OCI-LY7 (cell line): Measurements from ENCODE around the gene ARHGEF1. TPM values are rescaled to one million over a fixed set of nuclear protein-coding genes. Genes with fewer than 3 reads are reported as not detected.
A peak's percentile ranks its signal among the peaks of the same experiment; 100 is the strongest.

Source experiments
- BruUV-seq: library from RNA; stranded (reverse); fragments of 400-500 nt; replicated peaks from 2 replicates; lab custom pipeline; 2021; lab: Mats Ljungman, UMichigan
- CTCF ChIA-PET: fragments of 300-600 bp; sonication (Branson Sonifier 250); formaldehyde crosslinking; loops from one replicate; lab custom pipeline; 2022; ENCODE audit warnings: antibody characterized with exemption; ENCODE audit not compliant: unreplicated experiment; lab: Charles Lee
- POLR2A ChIA-PET: fragments of 300-600 bp; sonication (Branson Sonifier 250); formaldehyde crosslinking; loops from one replicate; lab custom pipeline; 2022; ENCODE audit warnings: antibody characterized with exemption; lab: Charles Lee
- DNase-seq: peaks from one replicate; pipeline ENCODE4 v3.0.0-alpha.2; 2015; ENCODE audit warnings: low spot score
- H2AFZ ChIP-seq: fragments of 200-600 bp; sonication (generic), shearing (Covaris generic); 2 replicates; pipeline ENCODE4 v1.6.1; 2014; ENCODE audit warnings: mild to moderate bottlenecking, antibody characterized with exemption, low read length, moderate library complexity
- H3K27ac ChIP-seq: fragments of 200-600 bp; sonication (generic); 2 replicates; pipeline ENCODE4 v1.5.1; 2014; ENCODE audit warnings: mixed run types, low read depth, mild to moderate bottlenecking, moderate library complexity, low read length, inconsistent platforms; ENCODE audit not compliant: poor library complexity, severe bottlenecking
- H3K36me3 ChIP-seq: fragments of 200-600 bp; sonication (generic); 2 replicates; pipeline ENCODE4 v1.6.1; 2014; ENCODE audit warnings: mild to moderate bottlenecking, antibody characterized with exemption, low read length, moderate library complexity, mixed read lengths; ENCODE audit not compliant: insufficient read depth
- H3K4me1 ChIP-seq: fragments of 200-600 bp; sonication (generic); 2 replicates; pipeline ENCODE4 v1.5.1; 2014; ENCODE audit warnings: mild to moderate bottlenecking, low read length; ENCODE audit not compliant: insufficient read depth, poor library complexity, severe bottlenecking
- H3K4me2 ChIP-seq: fragments of 200-600 bp; sonication (generic); 2 replicates; pipeline ENCODE4 v1.6.1; 2014; ENCODE audit warnings: mild to moderate bottlenecking, low read length
- H3K4me3 ChIP-seq: fragments of 200-600 bp; sonication (generic); 2 replicates; pipeline ENCODE4 v1.5.1; 2014; ENCODE audit warnings: mild to moderate bottlenecking, low read depth, low read length; ENCODE audit not compliant: poor library complexity, severe bottlenecking
- H3K79me2 ChIP-seq: fragments of 200-600 bp; sonication (generic); 2 replicates; pipeline ENCODE4 v1.6.1; 2016; ENCODE audit warnings: low read depth, mild to moderate bottlenecking, low read length, moderate library complexity, mixed read lengths; ENCODE audit not compliant: insufficient read depth
- H3K9me2 ChIP-seq: fragments of 200-600 bp; sonication (generic); 2 replicates; pipeline ENCODE4 v1.6.1; 2016; ENCODE audit warnings: mild to moderate bottlenecking, low read length, mixed read lengths; ENCODE audit not compliant: insufficient read depth
- H3K9me3 ChIP-seq: fragments of 200-600 bp; sonication (generic); 2 replicates; pipeline ENCODE4 v1.6.1; 2014; ENCODE audit warnings: mild to moderate bottlenecking, mixed run types, low read length, mixed read lengths
- H4K20me1 ChIP-seq: fragments of 200-600 bp; sonication (generic); 2 replicates; pipeline ENCODE4 v1.6.1; 2014; ENCODE audit warnings: mild to moderate bottlenecking, antibody characterized with exemption, low read length, moderate library complexity, mixed read lengths; ENCODE audit not compliant: insufficient read depth
- EZH2phosphoT487 ChIP-seq: fragments of 200-600 bp; sonication (generic); IDR thresholded peaks from 2 replicates; pipeline ENCODE4 v1.6.1; 2018; ENCODE audit warnings: low read depth, borderline replicate concordance, mild to moderate bottlenecking, mixed run types, antibody characterized with exemption, low read length, moderate library complexity, mixed read lengths
- intact Hi-C: fragments of 100-400 bp; cut with micrococcal nuclease; formaldehyde crosslinking; loops from one replicate; pipeline ENCODE4 v1.10.0; 2022; ENCODE audit not compliant: unreplicated experiment
- total RNA-seq, 2 experiments: library from RNA; depleted of rRNA in 1 of 2; stranded (reverse); fragments of >200 nt in 1 of 2; shearing (Covaris generic) in 1 of 2; gene quantifications; 2 replicates each; pipeline ENCODE4 v1.2.3, GENCODE V29; 2014 to 2022
- TF ChIP-seq, protein P1 (sequence below): fragments of 200-600 bp; sonication (generic); conservative IDR thresholded peaks from 2 replicates; pipeline ENCODE4 v1.5.1; 2014; ENCODE audit warnings: mild to moderate bottlenecking, antibody characterized with exemption, low read length, moderate library complexity, mixed read lengths

The ARHGEF1 gene
- total RNA-seq, 2 experiments from 2014 or later: 96.9 to 297 TPM

DNA sequence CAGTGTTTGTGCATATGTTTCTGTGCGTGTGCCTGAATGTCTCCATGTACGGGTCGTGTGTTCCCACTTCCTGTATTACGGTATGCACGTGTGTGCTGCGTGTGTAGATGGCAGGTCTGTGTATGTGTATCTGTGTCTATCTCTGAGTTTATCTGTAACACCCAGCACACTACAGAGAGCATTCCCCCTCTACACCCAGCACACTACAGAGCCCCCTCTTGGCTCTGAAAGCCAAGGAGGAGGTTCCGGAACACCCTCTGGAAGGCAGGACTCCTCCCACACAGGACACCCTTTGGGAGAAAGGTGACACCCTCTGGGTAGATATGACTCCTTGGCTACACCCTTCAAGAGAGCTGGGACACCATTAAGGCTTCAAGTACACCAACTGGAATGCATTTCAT is 47.3 kb downstream of the ARHGEF1 start:
- intact Hi-C loops: no loop called here
- no peaks in the 10 kb centered on the region for H3K9me2 ChIP-seq
- peaks cover 75% of the 10 kb centered on the region for H3K4me1 ChIP-seq
- TF ChIP-seq, protein P1, sequence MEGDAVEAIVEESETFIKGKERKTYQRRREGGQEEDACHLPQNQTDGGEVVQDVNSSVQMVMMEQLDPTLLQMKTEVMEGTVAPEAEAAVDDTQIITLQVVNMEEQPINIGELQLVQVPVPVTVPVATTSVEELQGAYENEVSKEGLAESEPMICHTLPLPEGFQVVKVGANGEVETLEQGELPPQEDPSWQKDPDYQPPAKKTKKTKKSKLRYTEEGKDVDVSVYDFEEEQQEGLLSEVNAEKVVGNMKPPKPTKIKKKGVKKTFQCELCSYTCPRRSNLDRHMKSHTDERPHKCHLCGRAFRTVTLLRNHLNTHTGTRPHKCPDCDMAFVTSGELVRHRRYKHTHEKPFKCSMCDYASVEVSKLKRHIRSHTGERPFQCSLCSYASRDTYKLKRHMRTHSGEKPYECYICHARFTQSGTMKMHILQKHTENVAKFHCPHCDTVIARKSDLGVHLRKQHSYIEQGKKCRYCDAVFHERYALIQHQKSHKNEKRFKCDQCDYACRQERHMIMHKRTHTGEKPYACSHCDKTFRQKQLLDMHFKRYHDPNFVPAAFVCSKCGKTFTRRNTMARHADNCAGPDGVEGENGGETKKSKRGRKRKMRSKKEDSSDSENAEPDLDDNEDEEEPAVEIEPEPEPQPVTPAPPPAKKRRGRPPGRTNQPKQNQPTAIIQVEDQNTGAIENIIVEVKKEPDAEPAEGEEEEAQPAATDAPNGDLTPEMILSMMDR: no peak
- TF ChIP-seq EZH2phosphoT487: no peak
- ChIA-PET CTCF (no interaction called here), POLR2A (interaction anchor here (2.7 kb wide), 1 partner anchor 16 kb away, joined by 13 read pairs; no protein-coding TSS in a partner anchor)
- no peaks in the 10 kb centered on the region for H3K79me2 ChIP-seq
- peak overlapping the region; percentile 72 for H3K4me3 ChIP-seq
- peak overlapping the region; percentile 56 for H3K27ac ChIP-seq
- H3K4me2 ChIP-seq: peak overlapping the region; percentile 98
- DNase-seq: no peak
- peak overlapping the region; percentile 34; the same call in 1 of the 2 replicates for H2AFZ ChIP-seq
- H4K20me1 ChIP-seq: no peaks in the 10 kb centered on the region
- H3K36me3 ChIP-seq: no peaks in the 10 kb centered on the region
- BruUV-seq: no TSS peak
- no peaks in the 10 kb centered on the region for H3K9me3 ChIP-seq

DNA sequence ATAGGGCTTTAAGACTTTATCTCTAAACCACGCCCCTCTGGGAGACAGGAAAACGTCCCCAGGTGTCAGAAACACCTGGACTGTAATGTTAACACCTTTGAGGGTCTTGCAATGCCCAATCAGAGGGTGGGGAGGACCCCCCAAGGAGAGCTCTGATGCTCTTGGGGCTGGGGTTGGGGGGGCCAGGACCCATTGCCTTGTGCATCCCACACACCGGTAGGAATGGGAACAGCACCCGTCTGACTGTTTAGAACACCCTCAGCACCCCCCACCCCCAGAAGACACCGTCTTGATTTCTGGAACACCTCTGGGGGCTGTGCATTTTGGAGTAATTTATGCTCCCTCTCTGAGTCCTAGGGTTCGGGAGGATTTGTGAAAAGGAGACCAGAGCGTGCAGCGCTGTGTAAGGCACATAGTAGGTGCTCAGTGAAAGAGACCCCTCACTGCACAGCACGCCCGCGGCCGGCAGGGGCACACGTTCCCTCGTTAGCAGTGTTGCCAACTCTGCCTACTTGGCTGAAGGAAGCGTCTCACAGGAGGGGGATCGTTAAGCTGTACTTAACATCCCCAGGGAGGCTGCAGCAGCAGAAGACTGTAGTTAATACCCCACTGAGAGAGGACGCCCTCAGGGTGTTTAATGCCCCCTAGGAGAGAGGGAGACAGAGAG is 48.1 kb downstream of the ARHGEF1 start:
- Histone ChIP-seq H3K4me3 (peak overlapping the region; percentile 72), H2AFZ (no peak overlapping the region), H3K79me2 (no peaks in the 10 kb centered on the region), H3K9me2 (no peaks in the 10 kb centered on the region), H3K4me2 (peak overlapping the region; percentile 98), H3K27ac (peak overlapping the region; percentile 56), H3K36me3 (no peaks in the 10 kb centered on the region), H3K9me3 (no peaks in the 10 kb centered on the region), H4K20me1 (no peaks in the 10 kb centered on the region), H3K4me1 (peaks cover 83% of the 10 kb centered on the region)
- intact Hi-C loops: no loop called here
- POLR2A ChIA-PET: interaction anchor here (2.7 kb wide), 1 partner anchor 15 kb away, joined by 13 read pairs; no protein-coding TSS in a partner anchor
- peak; percentile 58 for DNase-seq
- CTCF ChIA-PET: interaction anchor here (0.9 to 1.1 kb wide), 2 partner anchors 14 to 15 kb away, joined by 3 to 6 read pairs; no protein-coding TSS in a partner anchor
- TF ChIP-seq, protein P1: peak; percentile 69
- TF ChIP-seq EZH2phosphoT487: no peak
- no TSS peak for BruUV-seq

DNA sequence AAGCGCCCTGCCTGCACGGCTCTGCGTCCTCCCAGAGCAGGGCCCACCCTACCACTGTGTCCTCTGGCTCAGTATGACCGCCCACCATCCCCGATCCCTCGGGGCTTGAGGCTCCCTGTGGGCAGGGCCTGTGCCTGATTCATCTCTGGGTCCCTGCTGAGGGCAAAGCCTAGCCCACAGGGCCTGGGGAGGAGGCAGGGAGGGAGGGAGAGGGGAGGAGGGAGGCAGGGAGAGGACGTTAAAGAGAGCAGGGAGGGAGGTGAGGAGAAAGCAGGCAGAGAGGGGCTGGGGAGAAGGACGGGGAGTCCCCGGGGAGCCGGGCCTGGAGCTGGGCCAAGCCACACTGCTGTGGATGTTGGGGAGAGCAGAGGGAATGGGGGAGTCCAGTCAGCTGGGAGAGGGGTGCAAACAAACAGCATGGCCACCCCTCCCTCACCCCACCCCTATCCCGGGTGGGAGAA is 49.3 kb downstream of the ARHGEF1 start:
- no peaks in the 10 kb centered on the region for H3K9me2 ChIP-seq
- no peak for DNase-seq
- no peaks in the 10 kb centered on the region for H3K36me3 ChIP-seq
- H3K4me1 ChIP-seq: peaks cover 91% of the 10 kb centered on the region
- H3K79me2 ChIP-seq: no peaks in the 10 kb centered on the region
- no peak overlapping the region for H2AFZ ChIP-seq
- no TSS peak for BruUV-seq
- intact Hi-C loops: no loop called here
- H4K20me1 ChIP-seq: no peaks in the 10 kb centered on the region
- H3K27ac ChIP-seq: no peak overlapping the region
- POLR2A ChIA-PET: no interaction called here
- no peak for TF ChIP-seq EZH2phosphoT487
- TF ChIP-seq, protein P1: no peak
- H3K9me3 ChIP-seq: no peaks in the 10 kb centered on the region
- CTCF ChIA-PET: interaction anchor here (1.1 kb wide), 1 partner anchor 14 kb away, joined by 6 read pairs; no protein-coding TSS in a partner anchor
- no peak overlapping the region for H3K4me2 ChIP-seq
- no peak overlapping the region for H3K4me3 ChIP-seq
